Muscle of arm (tissue), 14 donors: ENCODE measurements around the gene PDE6G. TPM values are rescaled to one million over a fixed set of nuclear protein-coding genes. Genes with fewer than 3 reads are reported as not detected.

Source experiments
- DNase-seq: peaks from one replicate; pipeline ENCODE4 v3.0.0-alpha.2; 2013
- long read RNA-seq, 11 donors: transcript quantifications; one replicate each; lab custom pipeline, GENCODE V29; 2026
- polyA plus RNA-seq, 12 donors: library from polyadenylated mRNA; unstranded; fragments of 120-200 nt; gene quantifications; one replicate each; pipeline ENCODE4 v1.2.1, GENCODE V29; 2013; ENCODE audit not compliant: insufficient read length in 12 of 12

The PDE6G gene
- polyA plus RNA-seq, result 1 to 10 TPM in 10 of 12 donors, not detected in 2; 1.4 to 7.6 (median 3.1) TPM
- long read RNA-seq, donor 1, partial matches to known transcripts, result 0 of 1 reads
- long read RNA-seq, donor 1, other reads (novel, unspliced or antisense), result 0 of 1 reads
- long read RNA-seq, donor 2, partial matches to known transcripts, result 0 of 1 reads
- long read RNA-seq, donor 2, other reads (novel, unspliced or antisense), result 0 of 1 reads
- long read RNA-seq, donor 3, result 0 reads
- long read RNA-seq, donor 4, result 0 reads
- long read RNA-seq, donor 5, partial matches to known transcripts, result 0 of 3 reads
- long read RNA-seq, donor 5, other reads (novel, unspliced or antisense), result 0 of 3 reads
- long read RNA-seq, donor 6, result 0 reads
- long read RNA-seq, donor 7, result 0 reads
- long read RNA-seq, donor 8, partial matches to known transcripts, result 0 of 1 reads
- long read RNA-seq, donor 8, other reads (novel, unspliced or antisense), result 0 of 1 reads
- long read RNA-seq, donor 9, result 0 reads
- long read RNA-seq, donor 10, partial matches to known transcripts, result 0 of 4 reads
- long read RNA-seq, donor 10, other reads (novel, unspliced or antisense), result 0 of 4 reads
- long read RNA-seq, donor 11, partial matches to known transcripts, result 0 of 1 reads
- long read RNA-seq, donor 11, other reads (novel, unspliced or antisense), result 0 of 1 reads

GRCh38 chr17:81656118-81656743 lies at the start of gene PDE6G:
Gene PDE6G, minus strand, starts transcription at chr17:81656542. Its CDS starts 3,237 bp downstream, at chr17:81653305.
- DNase-seq, result no peak

- no peak for DNase-seq
These were observed 49.3 kb upstream of the PDE6G start for GRCh38 chr17:81705518-81706231.

- no peak for DNase-seq
These were observed 47.7 kb upstream of the PDE6G start for GRCh38 chr17:81703747-81704654.

- DNase-seq, result peak; percentile 93
These were observed 46.8 kb upstream of the PDE6G start, which contains the start of gene MRPL12 for GRCh38 chr17:81702934-81703746. Gene MRPL12, plus strand, starts transcription at chr17:81703367. Its CDS starts 135 bp downstream, at chr17:81703502.

- DNase-seq, result no peak
These were observed 45.1 kb upstream of the PDE6G start for GRCh38 chr17:81701288-81702071.

GRCh38 chr17:81700353-81701287 lies 44.3 kb upstream of the PDE6G start:
- no peak for DNase-seq

GRCh38 chr17:81697261-81698044 lies 41.1 kb upstream of the PDE6G start:
- no peak for DNase-seq

GRCh38 chr17:81696218-81696941 lies 40.0 kb upstream of the PDE6G start:
- DNase-seq, result no peak

- no peak for DNase-seq
These were observed 39.5 kb upstream of the PDE6G start for GRCh38 chr17:81695801-81696200.

GRCh38 chr17:81695211-81695610 lies 38.9 kb upstream of the PDE6G start:
- no peak for DNase-seq

- DNase-seq, result no peak
These were observed 38.5 kb upstream of the PDE6G start for GRCh38 chr17:81694810-81695209.

GRCh38 chr17:81693509-81694210 lies 37.3 kb upstream of the PDE6G start:
- DNase-seq, result no peak

GRCh38 chr17:81691608-81692007 lies 35.3 kb upstream of the PDE6G start:
- DNase-seq, result no peak

GRCh38 chr17:81691196-81691595 lies 34.9 kb upstream of the PDE6G start:
- DNase-seq, result no peak

- DNase-seq, result no peak
These were observed 34.2 kb upstream of the PDE6G start for GRCh38 chr17:81690549-81690948.

GRCh38 chr17:81690066-81690465 lies 33.7 kb upstream of the PDE6G start:
- no peak for DNase-seq
